ENCODE measurements around the gene DLGAP1.

DLGAP1 gene

DNA sequence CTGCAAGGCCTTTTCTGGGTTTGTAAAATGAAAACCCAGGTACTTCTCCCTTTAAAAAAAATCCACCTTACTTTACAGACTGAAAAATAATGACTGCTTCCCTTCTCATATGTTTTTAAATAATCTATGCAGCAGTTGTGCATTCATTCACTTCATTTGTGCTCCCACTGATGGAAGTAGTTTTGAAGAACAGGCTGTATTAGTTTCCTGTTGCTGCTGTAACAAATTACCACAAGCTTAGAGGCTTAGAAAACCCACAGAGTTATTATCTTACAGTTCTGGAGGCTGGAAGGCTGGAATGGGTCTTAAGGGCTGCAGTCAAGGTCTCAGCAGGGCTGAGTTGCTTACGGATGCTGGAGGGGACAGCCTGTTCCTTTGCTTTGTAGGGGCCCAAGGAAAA lies 670.2 kb downstream of the DLGAP1 start:
- Histone ChIP-seq H3K4me3 (no peak overlapping the region), H3K27ac (no peak overlapping the region)
- TF ChIP-seq, protein P1, sequence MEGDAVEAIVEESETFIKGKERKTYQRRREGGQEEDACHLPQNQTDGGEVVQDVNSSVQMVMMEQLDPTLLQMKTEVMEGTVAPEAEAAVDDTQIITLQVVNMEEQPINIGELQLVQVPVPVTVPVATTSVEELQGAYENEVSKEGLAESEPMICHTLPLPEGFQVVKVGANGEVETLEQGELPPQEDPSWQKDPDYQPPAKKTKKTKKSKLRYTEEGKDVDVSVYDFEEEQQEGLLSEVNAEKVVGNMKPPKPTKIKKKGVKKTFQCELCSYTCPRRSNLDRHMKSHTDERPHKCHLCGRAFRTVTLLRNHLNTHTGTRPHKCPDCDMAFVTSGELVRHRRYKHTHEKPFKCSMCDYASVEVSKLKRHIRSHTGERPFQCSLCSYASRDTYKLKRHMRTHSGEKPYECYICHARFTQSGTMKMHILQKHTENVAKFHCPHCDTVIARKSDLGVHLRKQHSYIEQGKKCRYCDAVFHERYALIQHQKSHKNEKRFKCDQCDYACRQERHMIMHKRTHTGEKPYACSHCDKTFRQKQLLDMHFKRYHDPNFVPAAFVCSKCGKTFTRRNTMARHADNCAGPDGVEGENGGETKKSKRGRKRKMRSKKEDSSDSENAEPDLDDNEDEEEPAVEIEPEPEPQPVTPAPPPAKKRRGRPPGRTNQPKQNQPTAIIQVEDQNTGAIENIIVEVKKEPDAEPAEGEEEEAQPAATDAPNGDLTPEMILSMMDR (IDR thresholded peaks at IDR 0.05): no peak
- DNase-seq (ENCODE audit: low spot score): no peak

DNA sequence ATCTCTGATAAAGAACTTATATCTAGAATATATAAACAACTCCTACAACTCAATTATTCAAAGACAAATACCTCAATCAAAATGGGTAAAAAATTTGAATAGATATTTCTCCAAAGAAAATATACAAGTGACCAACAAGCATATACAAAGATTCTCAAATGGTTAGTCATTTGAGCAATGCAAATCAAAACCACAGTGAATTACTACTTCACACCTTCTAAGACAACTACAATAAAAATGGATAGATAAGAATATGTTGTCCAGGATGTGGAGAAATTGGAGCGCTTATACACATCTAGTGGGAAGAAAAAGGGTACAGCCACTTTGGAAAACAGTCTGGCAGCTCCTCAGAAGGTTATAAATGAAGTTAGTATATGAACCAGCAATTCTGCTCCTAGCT lies 672.2 kb downstream of the DLGAP1 start:
- TF ChIP-seq, protein P1 (IDR thresholded peaks at IDR 0.05): no peak
- no peak for DNase-seq (ENCODE audit: low spot score)
- Histone ChIP-seq H3K27ac (no peak overlapping the region), H3K4me3 (no peak overlapping the region)

DNA sequence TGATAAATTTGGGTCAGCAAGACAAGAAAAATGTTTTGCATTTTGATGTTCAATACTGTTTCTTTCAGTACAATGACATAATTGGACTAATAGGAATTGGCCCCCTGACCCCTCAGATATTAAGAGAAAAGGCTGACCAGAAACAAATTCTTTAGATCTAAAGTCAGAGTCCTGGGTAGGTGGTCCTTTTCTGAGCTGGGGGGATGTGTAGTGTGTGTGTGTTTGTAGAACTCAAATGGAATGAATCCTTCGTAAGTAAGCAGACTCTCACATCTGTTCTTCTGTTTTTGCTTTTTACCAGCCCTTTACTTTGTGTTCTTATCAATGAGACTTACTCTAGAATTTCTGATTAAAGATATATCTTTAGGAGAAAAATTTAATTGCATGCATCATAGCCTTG lies 677.4 kb downstream of the DLGAP1 start:
- no peak for DNase-seq (ENCODE audit: low spot score)
- TF ChIP-seq, protein P1 (IDR thresholded peaks at IDR 0.05): no peak

DNA sequence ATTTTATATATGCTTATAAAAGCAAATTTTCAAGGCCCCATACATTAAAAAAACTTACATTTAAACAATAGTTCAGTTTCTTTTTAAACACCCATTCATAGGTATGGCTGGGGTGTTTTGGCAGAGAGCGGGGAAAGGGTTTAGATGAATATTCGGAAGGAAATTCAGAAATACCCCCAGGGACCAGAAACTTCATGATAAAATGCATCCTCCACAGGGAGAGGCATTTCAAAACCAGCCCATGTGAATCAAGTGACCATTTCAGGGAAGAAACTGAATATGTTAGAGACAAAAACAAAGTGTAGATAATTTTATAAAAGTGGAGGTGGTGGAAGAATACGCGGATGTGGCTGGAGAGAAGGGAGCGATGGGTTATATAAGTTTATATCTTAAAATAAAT lies 678.0 kb downstream of the DLGAP1 start:
- H3K27ac ChIP-seq: no peak overlapping the region
- TF ChIP-seq, protein P1 (IDR thresholded peaks at IDR 0.05): no peak
- H3K4me3 ChIP-seq: no peak overlapping the region
- DNase-seq (ENCODE audit: low spot score): no peak

More for the DNA sequence above, 677.4 kb downstream of the DLGAP1 start:
- Histone ChIP-seq H3K4me3 (no peak overlapping the region), H3K27ac (no peak overlapping the region)

DNA sequence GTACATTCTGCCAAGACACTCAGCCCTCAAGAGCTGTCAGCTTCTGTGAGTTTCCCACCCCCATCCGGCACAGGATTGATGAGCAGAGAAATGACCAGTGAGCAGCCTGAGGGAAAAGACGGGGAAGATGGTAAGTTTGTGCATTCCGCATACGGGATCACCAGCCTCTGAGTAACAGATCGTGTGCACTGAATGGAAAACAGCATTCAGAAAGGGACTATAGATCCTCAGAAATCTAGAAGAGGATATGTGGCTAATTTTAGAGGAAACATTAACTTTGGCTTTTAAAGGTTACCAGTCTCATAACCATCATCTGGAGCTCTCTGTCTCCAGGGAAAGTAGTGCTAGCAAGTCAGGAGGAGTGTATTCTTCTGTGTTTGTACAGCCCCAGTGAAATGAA lies 679.1 kb downstream of the DLGAP1 start:
- DNase-seq (ENCODE audit: low spot score): no peak
- TF ChIP-seq, protein P1 (IDR thresholded peaks at IDR 0.05): no peak
- Histone ChIP-seq H3K4me3 (no peak overlapping the region), H3K27ac (no peak overlapping the region)

DNA sequence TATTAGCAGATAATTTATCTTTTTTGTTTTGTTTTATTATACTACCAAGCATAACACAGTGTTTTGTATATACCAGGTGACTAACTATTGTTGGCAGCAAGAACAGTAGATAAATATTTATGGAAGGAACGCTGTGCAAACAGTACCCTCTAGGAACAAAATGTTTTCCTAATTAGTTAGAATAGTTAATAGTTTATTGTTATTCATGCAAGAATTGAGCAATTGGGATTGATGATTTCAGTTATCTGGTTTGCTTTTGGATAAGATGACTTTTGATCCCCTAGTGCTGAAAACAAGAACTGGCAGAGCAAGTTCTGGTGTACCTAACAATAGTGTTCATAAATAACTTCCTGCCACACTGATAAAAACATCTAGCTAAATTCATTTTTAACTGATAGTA lies 681.8 kb downstream of the DLGAP1 start:
- no peak overlapping the region for H3K4me3 ChIP-seq
- no peak for DNase-seq (ENCODE audit: low spot score)
- H3K27ac ChIP-seq: no peak overlapping the region
- TF ChIP-seq, protein P1 (IDR thresholded peaks at IDR 0.05): no peak

DNA sequence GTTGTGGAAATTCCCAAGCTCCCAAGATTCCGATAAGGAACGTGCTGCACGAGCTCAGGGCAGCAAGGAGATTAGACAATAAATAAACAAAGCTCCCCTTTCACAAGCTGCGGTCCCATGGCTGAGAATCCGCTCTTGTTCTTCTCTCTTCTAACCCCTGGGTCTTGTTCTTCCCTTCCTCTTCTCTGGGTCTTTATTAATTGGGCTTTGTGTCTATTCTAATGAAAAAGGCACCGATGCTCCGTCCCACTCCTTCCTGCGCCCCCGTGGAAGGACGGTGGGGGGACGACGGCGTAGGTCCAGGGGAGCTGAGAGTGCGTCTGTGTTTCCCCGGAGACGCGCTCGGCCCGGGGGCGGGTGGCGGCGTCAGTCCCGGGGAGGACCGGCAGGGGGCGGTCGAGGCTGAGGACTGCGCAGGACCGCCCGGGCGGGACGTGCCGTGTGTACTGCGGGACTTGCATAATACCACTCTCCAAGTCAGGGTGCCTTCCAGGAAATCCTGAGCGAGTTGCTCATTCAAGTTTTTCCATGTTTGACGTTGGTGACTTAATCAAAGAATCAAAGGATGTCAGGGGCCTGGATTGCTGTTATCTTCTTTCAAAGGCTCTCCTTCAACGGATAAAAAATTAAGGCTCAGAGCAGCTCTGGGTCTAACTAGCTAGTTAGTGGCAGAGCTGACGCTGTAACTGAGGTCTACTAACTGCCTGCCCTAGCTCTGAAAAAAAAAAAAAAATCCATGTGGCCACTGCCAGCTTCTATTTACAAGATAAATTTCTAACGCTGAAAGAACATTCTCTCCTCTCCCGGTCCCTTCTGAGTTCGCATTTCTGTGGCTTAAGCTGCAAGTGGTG lies 683.8 kb downstream of the DLGAP1 start:
- H3K27ac ChIP-seq: peak overlapping the region; percentile 23 to 43
- peak overlapping the region; percentile 69 for H3K4me3 ChIP-seq
- DNase-seq (ENCODE audit: low spot score): peak; percentile 94
- TF ChIP-seq, protein P1 (IDR thresholded peaks at IDR 0.05): peak; percentile 95
